ENCODE data around the gene PTMS. TPM values are rescaled to one million over a fixed set of nuclear protein-coding genes. Genes with fewer than 3 reads are reported as not detected.

PTMS gene
- total RNA-seq, 1 donor from 2014 or later = 554 TPM

DNA sequence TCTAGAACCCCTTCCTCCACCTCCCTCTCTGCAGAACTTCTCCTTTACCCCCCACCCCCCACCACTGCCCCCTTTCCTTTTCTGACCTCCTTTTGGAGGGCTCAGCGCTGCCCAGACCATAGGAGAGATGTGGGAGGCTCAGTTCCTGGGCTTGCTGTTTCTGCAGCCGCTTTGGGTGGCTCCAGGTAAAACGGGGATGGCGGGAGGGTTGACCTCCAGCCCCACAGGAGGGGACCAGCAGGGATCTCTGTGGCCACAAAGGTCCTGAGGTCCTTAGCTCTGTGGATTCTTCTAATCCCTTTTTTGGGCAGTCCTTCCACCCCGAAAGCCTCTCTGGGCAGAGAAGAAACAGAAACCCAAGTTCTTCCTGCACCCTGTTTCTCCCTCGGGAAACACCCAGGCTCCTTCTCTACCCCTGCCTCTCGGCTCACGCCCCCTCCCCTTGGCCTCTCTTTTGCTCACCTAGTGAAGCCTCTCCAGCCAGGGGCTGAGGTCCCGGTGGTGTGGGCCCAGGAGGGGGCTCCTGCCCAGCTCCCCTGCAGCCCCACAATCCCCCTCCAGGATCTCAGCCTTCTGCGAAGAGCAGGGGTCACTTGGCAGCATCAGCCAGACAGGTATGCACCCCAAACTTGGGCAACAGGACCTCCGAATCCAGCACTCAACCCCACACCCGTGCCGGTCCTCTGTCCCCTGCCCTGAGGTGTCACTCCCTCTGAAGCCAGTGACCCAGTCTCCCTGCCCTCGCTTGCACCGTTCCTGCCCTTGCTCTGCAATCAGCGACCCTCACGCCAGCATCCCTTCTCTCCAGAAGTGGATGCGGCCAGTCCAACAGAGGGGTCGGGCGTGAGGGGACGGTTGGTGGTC, 6.8 kb downstream of the PTMS start:
- Mint-ChIP-seq H3K9me3 (ENCODE audit: unreplicated experiment) (no peaks in the 10 kb centered on the region), H3K27me3 (ENCODE audit: unreplicated experiment) (no peaks in the 10 kb centered on the region), H3K4me1 (ENCODE audit: unreplicated experiment) (peaks cover 21% of the 10 kb centered on the region), H3K4me3 (ENCODE audit: unreplicated experiment) (no peak overlapping the region), H3K27ac (ENCODE audit: unreplicated experiment) (no peak overlapping the region), H3K36me3 (ENCODE audit: unreplicated experiment) (peaks cover 14% of the 10 kb centered on the region)
- DNase-seq (ENCODE audit: extremely low spot score, unreplicated experiment) = no peak
- TF ChIP-seq CTCF (IDR thresholded peaks at IDR 0.05) = no peak

- Mint-ChIP-seq H3K4me1 (ENCODE audit: unreplicated experiment) (peaks cover 21% of the 10 kb centered on the region), H3K4me3 (ENCODE audit: unreplicated experiment) (no peak overlapping the region), H3K27me3 (ENCODE audit: unreplicated experiment) (no peaks in the 10 kb centered on the region), H3K9me3 (ENCODE audit: unreplicated experiment) (no peaks in the 10 kb centered on the region), H3K36me3 (ENCODE audit: unreplicated experiment) (peaks cover 14% of the 10 kb centered on the region), H3K27ac (ENCODE audit: unreplicated experiment) (no peak overlapping the region)
- no peak for DNase-seq (ENCODE audit: extremely low spot score, unreplicated experiment)
- no peak for TF ChIP-seq CTCF (IDR thresholded peaks at IDR 0.05)
Measured at GRCh38 chr12:6773590-6774351, 7.6 kb downstream of the PTMS start.

DNA sequence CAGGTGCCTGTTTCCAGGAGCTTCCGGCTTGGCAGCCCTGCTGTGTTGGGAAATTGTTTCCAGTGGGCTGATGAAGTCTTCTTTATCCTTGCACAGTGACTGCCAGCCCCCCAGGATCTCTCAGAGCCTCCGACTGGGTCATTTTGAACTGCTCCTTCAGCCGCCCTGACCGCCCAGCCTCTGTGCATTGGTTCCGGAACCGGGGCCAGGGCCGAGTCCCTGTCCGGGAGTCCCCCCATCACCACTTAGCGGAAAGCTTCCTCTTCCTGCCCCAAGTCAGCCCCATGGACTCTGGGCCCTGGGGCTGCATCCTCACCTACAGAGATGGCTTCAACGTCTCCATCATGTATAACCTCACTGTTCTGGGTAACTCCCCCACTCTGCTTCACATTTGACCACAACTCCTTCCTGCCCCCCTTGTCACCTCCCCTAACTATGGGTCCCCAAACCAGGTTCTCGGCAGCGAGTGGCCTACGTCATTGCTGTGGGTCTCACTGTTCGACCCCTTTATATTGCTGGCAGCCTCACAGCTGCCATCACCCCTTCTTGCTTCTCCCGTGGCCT, 8.4 kb downstream of the PTMS start:
- H3K4me3 Mint-ChIP-seq (ENCODE audit: unreplicated experiment) = no peak overlapping the region
- TF ChIP-seq CTCF (IDR thresholded peaks at IDR 0.05) = no peak
- H3K27me3 Mint-ChIP-seq (ENCODE audit: unreplicated experiment) = no peaks in the 10 kb centered on the region
- no peak overlapping the region for H3K27ac Mint-ChIP-seq (ENCODE audit: unreplicated experiment)
- no peak for DNase-seq (ENCODE audit: extremely low spot score, unreplicated experiment)
- H3K9me3 Mint-ChIP-seq (ENCODE audit: unreplicated experiment) = no peaks in the 10 kb centered on the region
- H3K4me1 Mint-ChIP-seq (ENCODE audit: unreplicated experiment) = peaks cover 18% of the 10 kb centered on the region
- H3K36me3 Mint-ChIP-seq (ENCODE audit: unreplicated experiment) = peaks cover 14% of the 10 kb centered on the region

- peaks cover 12% of the 10 kb centered on the region for H3K36me3 Mint-ChIP-seq (ENCODE audit: unreplicated experiment)
- no peaks in the 10 kb centered on the region for H3K27me3 Mint-ChIP-seq (ENCODE audit: unreplicated experiment)
- no peak overlapping the region for H3K27ac Mint-ChIP-seq (ENCODE audit: unreplicated experiment)
- no peak for TF ChIP-seq CTCF (IDR thresholded peaks at IDR 0.05)
- no peak overlapping the region for H3K4me3 Mint-ChIP-seq (ENCODE audit: unreplicated experiment)
- no peak for DNase-seq (ENCODE audit: extremely low spot score, unreplicated experiment)
- peaks cover 16% of the 10 kb centered on the region for H3K4me1 Mint-ChIP-seq (ENCODE audit: unreplicated experiment)
- H3K9me3 Mint-ChIP-seq (ENCODE audit: unreplicated experiment) = no peaks in the 10 kb centered on the region
Measured at GRCh38 chr12:6775185-6776174, 9.3 kb downstream of the PTMS start.
